Measurements from ENCODE around the gene CACNG4. TPM values are rescaled to one million over a fixed set of nuclear protein-coding genes. Genes with fewer than 3 reads are reported as not detected.

Gene CACNG4
- total and polyA plus RNA-seq, 2 donors from 2014 or later = 0.26 to 0.31 TPM

GRCh38 chr17:66942451-66943264 lies 21.8 kb upstream of the CACNG4 start:
- TF ChIP-seq, protein P1, sequence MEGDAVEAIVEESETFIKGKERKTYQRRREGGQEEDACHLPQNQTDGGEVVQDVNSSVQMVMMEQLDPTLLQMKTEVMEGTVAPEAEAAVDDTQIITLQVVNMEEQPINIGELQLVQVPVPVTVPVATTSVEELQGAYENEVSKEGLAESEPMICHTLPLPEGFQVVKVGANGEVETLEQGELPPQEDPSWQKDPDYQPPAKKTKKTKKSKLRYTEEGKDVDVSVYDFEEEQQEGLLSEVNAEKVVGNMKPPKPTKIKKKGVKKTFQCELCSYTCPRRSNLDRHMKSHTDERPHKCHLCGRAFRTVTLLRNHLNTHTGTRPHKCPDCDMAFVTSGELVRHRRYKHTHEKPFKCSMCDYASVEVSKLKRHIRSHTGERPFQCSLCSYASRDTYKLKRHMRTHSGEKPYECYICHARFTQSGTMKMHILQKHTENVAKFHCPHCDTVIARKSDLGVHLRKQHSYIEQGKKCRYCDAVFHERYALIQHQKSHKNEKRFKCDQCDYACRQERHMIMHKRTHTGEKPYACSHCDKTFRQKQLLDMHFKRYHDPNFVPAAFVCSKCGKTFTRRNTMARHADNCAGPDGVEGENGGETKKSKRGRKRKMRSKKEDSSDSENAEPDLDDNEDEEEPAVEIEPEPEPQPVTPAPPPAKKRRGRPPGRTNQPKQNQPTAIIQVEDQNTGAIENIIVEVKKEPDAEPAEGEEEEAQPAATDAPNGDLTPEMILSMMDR (IDR thresholded peaks at IDR 0.05; ENCODE audit: borderline replicate concordance, extremely low read depth, insufficient read depth) = no peak
- intact Hi-C loops (cut with DNase I) = no loop called here
- Histone ChIP-seq H3K4me1 (ENCODE audit: control insufficient read depth in 2 of 3, insufficient read depth in 2 of 3, low read depth in 1 of 3, low read length in 3 of 3) (no peaks in the 10 kb centered on the region), H3K9me3 (ENCODE audit: control insufficient read depth in 2 of 3, insufficient read depth in 1 of 3, low read length in 3 of 3) (peaks cover 0 to under 1% (median 0%) of the 10 kb centered on the region in 3 donors), H3K27me3 (ENCODE audit: control insufficient read depth, insufficient read depth, low read length) (no peaks in the 10 kb centered on the region), H3K36me3 (ENCODE audit: control insufficient read depth in 2 of 3, insufficient read depth in 3 of 3, low read length in 3 of 3) (no peaks in the 10 kb centered on the region), H3K9ac (ENCODE audit: low read length in 3 of 3) (no peak overlapping the region), H3K27ac (ENCODE audit: low read depth in 2 of 2, low read length in 2 of 2) (no peak overlapping the region), H3K4me3 (ENCODE audit: low read length in 3 of 3) (no peak overlapping the region)
- peak in 2 of 5 donors; percentile 25 to 26 for DNase-seq
- no peak for FAIRE-seq

DNA sequence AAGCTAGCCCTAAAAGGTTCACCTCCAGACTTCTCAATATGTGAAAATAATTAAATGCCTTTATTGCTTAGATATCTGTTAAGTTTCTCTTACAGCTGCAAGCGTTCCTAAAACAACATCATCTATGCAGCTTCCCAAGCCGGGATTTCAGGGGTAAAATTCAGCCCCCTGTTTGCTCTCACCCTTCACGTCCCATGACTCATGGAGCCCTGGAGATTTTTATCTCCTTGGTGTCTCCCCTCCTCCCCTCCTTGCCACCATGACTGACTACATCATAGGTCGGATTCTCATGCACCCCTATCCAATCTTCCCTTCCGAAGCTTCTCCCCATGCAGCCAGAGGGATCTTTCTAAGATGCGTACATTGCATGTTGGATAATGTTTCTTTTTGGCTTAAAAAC lies 21.0 kb upstream of the CACNG4 start:
- no peaks in the 10 kb centered on the region for H3K27me3 ChIP-seq (ENCODE audit: control insufficient read depth, insufficient read depth, low read length)
- TF ChIP-seq, protein P1 (IDR thresholded peaks at IDR 0.05; ENCODE audit: borderline replicate concordance, extremely low read depth, insufficient read depth) = no peak
- intact Hi-C loops (cut with DNase I) = no loop called here

DNA sequence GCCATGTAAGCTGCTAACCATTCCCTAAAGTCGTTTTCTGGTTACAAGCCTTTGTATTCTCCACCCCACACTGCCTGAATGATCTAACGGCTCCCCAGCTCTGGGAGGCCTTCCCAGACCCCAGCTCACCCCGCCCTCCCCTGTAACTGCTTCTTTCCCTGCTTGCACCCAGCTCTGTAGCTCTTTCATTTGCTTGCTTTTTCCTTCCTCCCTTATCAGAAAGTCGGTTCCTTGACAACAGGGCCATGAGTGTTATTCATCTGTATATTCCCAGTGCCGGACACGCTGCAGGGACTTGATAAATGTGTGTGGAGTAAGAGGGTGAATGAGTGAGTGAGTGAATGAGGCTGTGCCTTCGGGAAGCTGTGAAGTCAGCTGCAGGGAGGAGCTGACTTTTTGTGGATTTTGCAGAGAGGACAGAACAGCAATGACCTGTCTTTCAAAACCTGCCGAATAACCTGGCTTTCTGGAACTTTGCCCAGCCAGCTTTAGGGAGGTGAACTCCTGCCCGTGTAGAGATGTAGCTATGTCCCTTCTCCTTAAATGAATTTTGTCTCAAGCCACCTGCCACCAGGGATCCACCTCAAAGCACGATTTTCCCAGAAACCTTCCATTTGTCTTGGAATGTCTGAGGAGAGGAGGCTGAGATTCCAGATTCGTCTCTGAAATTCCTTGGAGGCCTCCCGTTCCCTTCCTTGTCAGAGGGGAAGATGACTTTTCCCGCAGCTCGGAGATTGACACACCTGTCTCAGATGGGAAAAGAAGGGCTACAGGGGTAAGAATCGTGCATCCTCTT lies 20.0 kb upstream of the CACNG4 start:
- TF ChIP-seq, protein P1 (IDR thresholded peaks at IDR 0.05; ENCODE audit: borderline replicate concordance, extremely low read depth, insufficient read depth) = no peak
- DNase-seq (peak in 4 of 5 donors; percentile 12 to 65 (median 36)), FAIRE-seq (no peak)
- no peaks in the 10 kb centered on the region for H3K4me1 ChIP-seq (ENCODE audit: control insufficient read depth in 2 of 3, insufficient read depth in 2 of 3, low read depth in 1 of 3, low read length in 3 of 3)
- H3K27ac ChIP-seq (ENCODE audit: low read depth in 2 of 2, low read length in 2 of 2) = no peak overlapping the region
- no peak overlapping the region for H3K4me3 ChIP-seq (ENCODE audit: low read length in 3 of 3)
- H3K27me3 ChIP-seq (ENCODE audit: control insufficient read depth, insufficient read depth, low read length) = no peaks in the 10 kb centered on the region
- H3K36me3 ChIP-seq (ENCODE audit: control insufficient read depth in 2 of 3, insufficient read depth in 3 of 3, low read length in 3 of 3) = no peaks in the 10 kb centered on the region
- no peaks in the 10 kb centered on the region for H3K9me3 ChIP-seq (ENCODE audit: control insufficient read depth in 2 of 3, insufficient read depth in 1 of 3, low read length in 3 of 3)
- no peak overlapping the region for H3K9ac ChIP-seq (ENCODE audit: low read length in 3 of 3)
- intact Hi-C loops (cut with DNase I) = no loop called here

More for the DNA sequence above, 21.0 kb upstream of the CACNG4 start:
- Histone ChIP-seq H3K9ac (ENCODE audit: low read length in 3 of 3) (no peak overlapping the region), H3K9me3 (ENCODE audit: control insufficient read depth in 2 of 3, insufficient read depth in 1 of 3, low read length in 3 of 3) (no peaks in the 10 kb centered on the region), H3K4me3 (ENCODE audit: low read length in 3 of 3) (no peak overlapping the region), H3K4me1 (ENCODE audit: control insufficient read depth in 2 of 3, insufficient read depth in 2 of 3, low read depth in 1 of 3, low read length in 3 of 3) (no peaks in the 10 kb centered on the region), H3K36me3 (ENCODE audit: control insufficient read depth in 2 of 3, insufficient read depth in 3 of 3, low read length in 3 of 3) (no peaks in the 10 kb centered on the region), H3K27ac (ENCODE audit: low read depth in 2 of 2, low read length in 2 of 2) (no peak overlapping the region)
- FAIRE-seq (no peak), DNase-seq (peak in 1 of 5 donors; percentile 17)
